ENCODE data around the gene RANBP9. TPM values are rescaled to one million over a fixed set of nuclear protein-coding genes. Genes with fewer than 3 reads are reported as not detected.

RANBP9 gene
- total RNA-seq, 2 experiments from 2014 or later: 54.9 to 56.5 TPM

GRCh38 chr6:13661647-13662046 is 50.0 kb downstream of the RANBP9 start:
- peaks cover 60% of the 10 kb centered on the region for H3K4me1 Mint-ChIP-seq
- H3K27me3 Mint-ChIP-seq: no peaks in the 10 kb centered on the region
- peaks cover 4% of the 10 kb centered on the region for H3K9me3 Mint-ChIP-seq
- H3K4me3 Mint-ChIP-seq: no peak overlapping the region
- peaks cover 17% of the 10 kb centered on the region for H3K36me3 Mint-ChIP-seq
- DNase-seq: no peak
- no peak overlapping the region for H3K27ac Mint-ChIP-seq

DNA sequence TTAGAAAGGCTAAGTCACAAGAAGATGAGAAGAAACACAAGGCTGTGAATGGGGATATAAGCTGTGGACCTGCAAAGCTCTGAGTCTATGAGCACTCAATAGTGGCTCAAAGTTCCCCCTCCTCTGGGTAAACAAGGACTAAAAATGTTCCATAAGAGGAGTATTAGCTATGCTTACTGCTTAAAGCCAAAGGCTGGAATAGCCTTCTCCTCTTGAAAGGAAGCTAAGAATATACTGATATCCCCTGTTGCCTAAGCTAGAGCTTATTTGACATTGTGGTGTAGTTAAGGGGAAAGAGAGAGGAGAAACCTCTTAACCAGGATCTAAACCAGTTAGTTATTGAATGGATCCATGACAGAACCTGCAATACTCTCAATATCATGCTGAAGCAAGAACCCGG is 50.7 kb downstream of the RANBP9 start:
- Mint-ChIP-seq H3K27ac (no peak overlapping the region), H3K9me3 (peaks cover 4% of the 10 kb centered on the region), H3K4me1 (peaks cover 57% of the 10 kb centered on the region), H3K36me3 (peaks cover 15% of the 10 kb centered on the region), H3K4me3 (no peak overlapping the region), H3K27me3 (no peaks in the 10 kb centered on the region)
- no peak for DNase-seq

GRCh38 chr6:13660273-13660672 is 51.4 kb downstream of the RANBP9 start:
- no peaks in the 10 kb centered on the region for H3K27me3 Mint-ChIP-seq
- no peak overlapping the region for H3K4me3 Mint-ChIP-seq
- no peak for DNase-seq
- no peak overlapping the region for H3K27ac Mint-ChIP-seq
- H3K4me1 Mint-ChIP-seq: peaks cover 54% of the 10 kb centered on the region
- peaks cover 12% of the 10 kb centered on the region for H3K36me3 Mint-ChIP-seq
- H3K9me3 Mint-ChIP-seq: peaks cover 4% of the 10 kb centered on the region

GRCh38 chr6:13655700-13656099 is 55.9 kb downstream of the RANBP9 start:
- Mint-ChIP-seq H3K27ac (no peak overlapping the region), H3K36me3 (peaks cover 16% of the 10 kb centered on the region), H3K27me3 (no peaks in the 10 kb centered on the region), H3K9me3 (no peaks in the 10 kb centered on the region), H3K4me1 (peaks cover 19% of the 10 kb centered on the region), H3K4me3 (no peak overlapping the region)
- DNase-seq: no peak

DNA sequence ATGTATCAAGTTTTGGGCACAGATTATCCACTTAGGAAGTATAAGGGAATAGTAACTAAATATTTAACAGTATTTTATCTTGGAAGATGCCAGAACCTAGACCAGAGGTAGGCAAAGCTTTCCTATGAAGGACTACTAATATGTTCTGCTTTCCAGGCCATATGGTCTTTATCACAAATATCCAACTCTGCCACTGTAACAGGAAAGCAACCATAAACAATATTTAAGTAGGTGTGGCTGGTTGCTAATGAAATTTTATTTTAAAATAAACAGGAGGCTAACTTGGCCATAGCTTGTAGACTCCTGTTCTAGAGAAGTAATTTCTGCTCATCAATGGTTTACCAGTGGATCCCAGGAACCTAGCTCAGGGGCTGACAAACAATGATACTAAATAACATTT is 57.1 kb downstream of the RANBP9 start:
- Mint-ChIP-seq H3K9me3 (no peaks in the 10 kb centered on the region), H3K36me3 (peaks cover 22% of the 10 kb centered on the region), H3K4me3 (no peak overlapping the region), H3K4me1 (peaks cover 18% of the 10 kb centered on the region), H3K27ac (no peak overlapping the region), H3K27me3 (no peaks in the 10 kb centered on the region)
- no peak for DNase-seq

DNA sequence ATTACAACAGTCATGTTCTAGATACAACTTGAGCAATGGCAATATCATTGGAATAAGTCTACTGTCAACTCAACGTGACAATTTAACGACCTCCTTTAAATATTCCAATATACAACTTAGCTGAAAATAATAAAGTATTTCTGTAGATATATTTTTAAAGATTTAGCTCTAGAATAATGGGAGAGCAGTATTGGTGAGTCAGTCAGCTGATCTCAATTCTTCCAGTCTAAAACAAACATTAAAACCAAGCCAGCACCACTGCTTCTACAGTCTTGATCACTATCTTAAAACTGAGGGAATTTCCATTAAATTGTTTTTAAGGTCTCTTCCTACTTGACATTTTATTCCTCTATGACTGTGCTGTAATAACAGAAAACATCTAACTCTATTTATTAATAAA is 58.3 kb downstream of the RANBP9 start:
- Mint-ChIP-seq H3K4me1 (peaks cover 20% of the 10 kb centered on the region), H3K27me3 (no peaks in the 10 kb centered on the region), H3K9me3 (no peaks in the 10 kb centered on the region), H3K36me3 (peaks cover 24% of the 10 kb centered on the region), H3K4me3 (no peak overlapping the region), H3K27ac (no peak overlapping the region)
- DNase-seq: no peak

DNA sequence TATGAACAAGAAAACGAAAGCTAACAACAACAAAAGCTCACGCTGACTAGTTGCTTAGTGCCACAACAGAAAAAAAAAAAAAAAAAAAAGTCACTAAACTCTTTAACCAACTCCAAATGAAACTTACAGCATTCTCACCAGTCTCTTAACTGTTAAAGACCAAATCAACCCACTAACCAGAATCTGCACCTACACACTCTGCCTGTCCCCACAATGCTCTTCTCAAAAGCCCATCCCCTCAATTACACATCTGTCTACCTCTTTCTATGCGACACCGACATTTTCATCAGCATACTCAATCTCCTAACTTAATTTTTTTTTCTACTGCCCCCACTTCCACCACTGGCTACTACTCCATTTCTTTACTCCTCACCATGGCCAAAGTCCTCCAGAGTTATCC is 62.2 kb downstream of the RANBP9 start:
- Mint-ChIP-seq H3K27me3 (no peaks in the 10 kb centered on the region), H3K36me3 (peaks cover 27% of the 10 kb centered on the region), H3K9me3 (no peaks in the 10 kb centered on the region), H3K27ac (no peak overlapping the region), H3K4me3 (no peak overlapping the region), H3K4me1 (peaks cover 15% of the 10 kb centered on the region)
- DNase-seq: no peak

GRCh38 chr6:13648850-13649249 is 62.8 kb downstream of the RANBP9 start:
- H3K9me3 Mint-ChIP-seq: no peaks in the 10 kb centered on the region

DNA sequence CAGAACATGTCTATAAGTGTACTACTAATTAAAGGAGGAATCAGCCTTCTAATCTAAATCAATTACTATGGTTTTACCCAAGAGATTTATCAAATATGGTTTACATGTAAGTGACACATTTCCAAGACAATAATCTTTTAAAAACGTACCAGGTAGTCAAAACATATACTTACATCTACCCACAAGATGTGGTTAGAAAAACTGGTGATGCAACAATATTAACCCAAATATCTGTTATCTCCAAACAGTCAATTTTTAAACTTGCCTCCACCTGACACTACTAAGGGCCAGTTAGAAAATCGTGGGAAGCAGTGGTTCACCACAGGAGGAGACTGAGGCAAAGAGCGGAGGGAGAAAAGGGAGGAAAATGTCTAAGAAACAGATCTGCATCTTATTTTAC is 68.5 kb downstream of the RANBP9 start:
- no peak for DNase-seq
- peaks cover 25% of the 10 kb centered on the region for H3K4me1 Mint-ChIP-seq
- H3K36me3 Mint-ChIP-seq: peaks cover 30% of the 10 kb centered on the region
- H3K27me3 Mint-ChIP-seq: no peaks in the 10 kb centered on the region
- no peak overlapping the region for H3K4me3 Mint-ChIP-seq
- peak overlapping the region; percentile 28 for H3K27ac Mint-ChIP-seq
- no peaks in the 10 kb centered on the region for H3K9me3 Mint-ChIP-seq

More at GRCh38 chr6:13648850-13649249, 62.8 kb downstream of the RANBP9 start:
- H3K4me3 Mint-ChIP-seq: no peak overlapping the region
- H3K4me1 Mint-ChIP-seq: peaks cover 15% of the 10 kb centered on the region
- DNase-seq: no peak
- H3K36me3 Mint-ChIP-seq: peaks cover 27% of the 10 kb centered on the region
- no peaks in the 10 kb centered on the region for H3K27me3 Mint-ChIP-seq
- H3K27ac Mint-ChIP-seq: no peak overlapping the region

DNA sequence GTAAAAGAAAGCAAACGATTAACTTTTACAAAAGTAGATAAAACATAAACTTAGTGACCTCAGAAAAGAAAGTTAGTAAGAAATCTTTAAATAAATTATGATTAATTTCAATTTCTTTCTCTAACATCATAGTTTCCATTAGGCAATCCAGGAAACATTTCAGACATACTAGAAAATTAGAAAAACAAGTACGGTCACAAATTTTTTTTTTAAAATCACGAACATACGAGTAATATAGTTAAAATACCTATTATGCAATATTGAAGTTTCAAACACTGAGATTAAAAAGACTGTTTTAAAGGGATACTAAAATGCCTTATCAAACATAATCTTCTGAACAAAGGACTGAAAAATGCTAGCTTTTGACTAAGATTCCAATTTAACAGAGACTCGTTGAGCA is 70.3 kb downstream of the RANBP9 start:
- peak overlapping the region; percentile 83 for H3K27ac Mint-ChIP-seq
- H3K4me1 Mint-ChIP-seq: peaks cover 33% of the 10 kb centered on the region
- H3K27me3 Mint-ChIP-seq: no peaks in the 10 kb centered on the region
- H3K36me3 Mint-ChIP-seq: peaks cover 42% of the 10 kb centered on the region
- no peak overlapping the region for H3K4me3 Mint-ChIP-seq
- DNase-seq: no peak
- H3K9me3 Mint-ChIP-seq: no peaks in the 10 kb centered on the region

GRCh38 chr6:13638626-13639025 is 73.0 kb downstream of the RANBP9 start:
- Mint-ChIP-seq H3K27ac (peak overlapping the region; percentile 61), H3K4me3 (no peak overlapping the region), H3K36me3 (peaks cover 48% of the 10 kb centered on the region), H3K27me3 (no peaks in the 10 kb centered on the region), H3K9me3 (no peaks in the 10 kb centered on the region), H3K4me1 (peaks cover 44% of the 10 kb centered on the region)
- no peak for DNase-seq

DNA sequence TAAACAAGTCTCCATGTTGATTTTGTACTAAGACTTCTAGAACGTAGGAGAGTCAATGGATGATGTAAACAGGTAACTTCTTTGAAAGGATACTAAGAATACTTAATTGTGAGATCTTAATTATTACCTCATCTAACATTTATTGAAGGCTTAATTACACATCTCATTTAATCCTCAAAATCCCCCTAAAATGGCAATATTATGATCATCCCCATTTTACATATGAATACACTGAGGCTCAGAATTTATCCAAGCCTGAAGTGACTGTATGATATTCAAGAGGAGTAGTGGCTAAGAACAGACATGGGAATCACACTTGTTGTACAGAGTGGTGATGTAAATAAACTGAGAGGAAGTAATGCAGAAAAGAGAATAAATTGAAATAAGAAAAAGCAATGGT is 73.6 kb downstream of the RANBP9 start:
- no peak overlapping the region for H3K4me3 Mint-ChIP-seq
- peaks cover 39% of the 10 kb centered on the region for H3K4me1 Mint-ChIP-seq
- DNase-seq: no peak
- no peaks in the 10 kb centered on the region for H3K27me3 Mint-ChIP-seq
- H3K27ac Mint-ChIP-seq: peak overlapping the region; percentile 61
- no peaks in the 10 kb centered on the region for H3K9me3 Mint-ChIP-seq
- peaks cover 43% of the 10 kb centered on the region for H3K36me3 Mint-ChIP-seq

GRCh38 chr6:13635948-13636658 is 75.5 kb downstream of the RANBP9 start:
- DNase-seq: no peak
- H3K27ac Mint-ChIP-seq: peak overlapping the region; percentile 38
- H3K4me3 Mint-ChIP-seq: no peak overlapping the region
- no peaks in the 10 kb centered on the region for H3K9me3 Mint-ChIP-seq
- no peaks in the 10 kb centered on the region for H3K27me3 Mint-ChIP-seq
- H3K4me1 Mint-ChIP-seq: peaks cover 41% of the 10 kb centered on the region
- peaks cover 45% of the 10 kb centered on the region for H3K36me3 Mint-ChIP-seq

DNA sequence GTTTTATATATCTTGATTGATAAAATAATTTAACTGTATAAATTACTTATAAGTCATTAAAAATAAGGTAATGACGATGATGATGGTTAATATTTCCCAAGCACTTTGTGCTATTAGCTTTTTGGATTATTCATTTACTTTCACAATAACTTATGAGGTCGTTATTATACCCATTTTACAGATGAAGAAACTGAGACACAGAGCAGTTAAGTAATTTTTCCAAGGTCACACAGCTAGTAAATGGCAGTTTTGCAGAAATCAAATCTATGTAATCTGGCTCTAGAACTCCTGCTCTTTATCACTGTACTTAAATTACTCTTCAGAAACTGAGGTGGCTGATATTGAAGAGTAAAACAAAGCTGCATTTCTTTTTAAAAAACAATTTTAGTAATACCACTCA is 78.3 kb downstream of the RANBP9 start:
- no peak overlapping the region for H3K27ac Mint-ChIP-seq
- H3K4me1 Mint-ChIP-seq: peaks cover 51% of the 10 kb centered on the region
- DNase-seq: no peak
- no peak overlapping the region for H3K4me3 Mint-ChIP-seq
- no peaks in the 10 kb centered on the region for H3K9me3 Mint-ChIP-seq
- H3K27me3 Mint-ChIP-seq: no peaks in the 10 kb centered on the region
- peaks cover 49% of the 10 kb centered on the region for H3K36me3 Mint-ChIP-seq

DNA sequence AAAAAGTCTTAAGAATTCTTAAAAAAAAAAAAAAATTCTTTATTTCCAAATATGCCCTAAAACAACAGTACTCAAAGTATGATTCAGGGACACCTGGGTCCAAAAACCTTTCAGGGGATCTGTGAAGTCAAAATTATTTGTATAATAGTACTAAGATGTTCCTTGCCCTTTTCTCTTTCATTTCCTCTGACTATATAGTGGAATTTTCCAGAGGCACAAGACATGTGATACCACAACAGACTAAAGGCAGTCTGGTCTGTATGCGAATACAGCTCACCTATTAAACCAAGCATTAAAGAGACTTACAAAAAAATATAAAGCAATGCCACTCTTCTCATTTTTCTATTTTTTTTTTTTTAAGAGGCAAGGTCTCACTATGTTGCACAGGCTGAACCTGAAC is 81.1 kb downstream of the RANBP9 start:
- Mint-ChIP-seq H3K27me3 (no peaks in the 10 kb centered on the region), H3K9me3 (no peaks in the 10 kb centered on the region), H3K36me3 (peaks cover 51% of the 10 kb centered on the region), H3K4me3 (no peak overlapping the region), H3K27ac (peak overlapping the region; percentile 56), H3K4me1 (peaks cover 34% of the 10 kb centered on the region)
- no peak for DNase-seq

GRCh38 chr6:13629459-13630116 is 82.0 kb downstream of the RANBP9 start:
- Mint-ChIP-seq H3K27me3 (no peaks in the 10 kb centered on the region), H3K36me3 (peaks cover 49% of the 10 kb centered on the region), H3K4me3 (peak overlapping the region; percentile 30), H3K9me3 (no peaks in the 10 kb centered on the region), H3K27ac (peak overlapping the region; percentile 86), H3K4me1 (peaks cover 35% of the 10 kb centered on the region)
- no peak for DNase-seq
